Retinal pigment epithelial cell (primary cell): Measurements from ENCODE around the gene MAU2.

Experiments
- DNase-seq: peaks from one replicate; pipeline ENCODE4 v3.0.0-alpha.2; 2010; ENCODE audit warnings: low read depth
- H3K4me3 ChIP-seq: 2 replicates; pipeline ENCODE4 v1.5.1; 2011; ENCODE audit warnings: mild to moderate bottlenecking, low read length, control low read depth, moderate library complexity
- TF ChIP-seq, protein P1 (sequence below): conservative IDR thresholded peaks from 2 replicates; pipeline ENCODE4 v1.5.1; 2011; ENCODE audit warnings: low read depth, low read length, control low read depth, inconsistent platforms

Gene MAU2

DNA sequence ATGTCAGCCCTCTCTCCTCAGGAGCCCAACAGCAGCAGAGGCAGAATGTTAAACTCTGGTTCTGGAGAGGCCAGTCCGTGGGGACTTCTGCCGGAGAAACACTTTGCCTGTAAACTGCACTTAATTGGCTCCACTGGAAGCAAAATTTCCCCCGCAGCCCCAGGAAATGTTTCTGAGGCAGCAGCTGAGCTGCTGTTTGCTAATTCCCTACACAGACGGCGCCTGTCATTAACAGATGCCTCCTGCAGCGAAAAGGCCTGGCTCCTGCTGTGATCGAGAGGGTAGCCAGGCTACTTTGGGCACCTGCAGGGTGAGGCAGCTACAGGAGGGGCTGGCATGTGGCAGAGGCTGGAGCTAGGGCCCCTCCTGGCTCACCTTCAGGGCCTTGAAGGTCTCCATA lies 42.3 kb upstream of the MAU2 start:
- H3K4me3 ChIP-seq = no peak overlapping the region
- DNase-seq = no peak
- TF ChIP-seq, protein P1, sequence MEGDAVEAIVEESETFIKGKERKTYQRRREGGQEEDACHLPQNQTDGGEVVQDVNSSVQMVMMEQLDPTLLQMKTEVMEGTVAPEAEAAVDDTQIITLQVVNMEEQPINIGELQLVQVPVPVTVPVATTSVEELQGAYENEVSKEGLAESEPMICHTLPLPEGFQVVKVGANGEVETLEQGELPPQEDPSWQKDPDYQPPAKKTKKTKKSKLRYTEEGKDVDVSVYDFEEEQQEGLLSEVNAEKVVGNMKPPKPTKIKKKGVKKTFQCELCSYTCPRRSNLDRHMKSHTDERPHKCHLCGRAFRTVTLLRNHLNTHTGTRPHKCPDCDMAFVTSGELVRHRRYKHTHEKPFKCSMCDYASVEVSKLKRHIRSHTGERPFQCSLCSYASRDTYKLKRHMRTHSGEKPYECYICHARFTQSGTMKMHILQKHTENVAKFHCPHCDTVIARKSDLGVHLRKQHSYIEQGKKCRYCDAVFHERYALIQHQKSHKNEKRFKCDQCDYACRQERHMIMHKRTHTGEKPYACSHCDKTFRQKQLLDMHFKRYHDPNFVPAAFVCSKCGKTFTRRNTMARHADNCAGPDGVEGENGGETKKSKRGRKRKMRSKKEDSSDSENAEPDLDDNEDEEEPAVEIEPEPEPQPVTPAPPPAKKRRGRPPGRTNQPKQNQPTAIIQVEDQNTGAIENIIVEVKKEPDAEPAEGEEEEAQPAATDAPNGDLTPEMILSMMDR = no peak

GRCh38 chr19:19279062-19279612 lies 41.5 kb upstream of the MAU2 start:
- H3K4me3 ChIP-seq = no peak overlapping the region
- TF ChIP-seq, protein P1 = no peak
- no peak for DNase-seq

- TF ChIP-seq, protein P1 = no peak
- no peak for DNase-seq
- H3K4me3 ChIP-seq = no peak overlapping the region
These were observed 40.8 kb upstream of the MAU2 start for GRCh38 chr19:19279853-19280252.

- TF ChIP-seq, protein P1 = no peak
- DNase-seq = no peak
- H3K4me3 ChIP-seq = no peak overlapping the region
These were observed 40.1 kb upstream of the MAU2 start for GRCh38 chr19:19280561-19280960.

DNA sequence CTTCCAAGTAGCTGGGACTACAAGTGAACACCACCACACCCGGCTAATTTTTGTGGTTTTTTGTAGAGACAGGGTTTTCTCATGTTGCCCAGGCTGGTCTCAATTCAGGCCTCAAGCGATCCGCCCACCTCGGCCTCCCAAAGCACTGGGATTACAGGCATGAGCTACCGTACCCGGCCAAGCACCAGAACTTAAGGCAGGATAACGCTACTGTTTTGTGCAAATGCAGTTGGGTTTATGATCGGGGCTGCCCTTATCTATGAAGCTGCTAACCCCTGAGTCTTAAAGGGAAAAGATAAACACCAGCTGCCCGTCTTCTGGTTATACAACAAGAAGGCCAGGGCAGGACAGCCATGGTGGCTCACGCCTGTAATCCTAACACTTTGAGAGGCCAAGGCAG lies 34.9 kb upstream of the MAU2 start:
- TF ChIP-seq, protein P1 = no peak
- H3K4me3 ChIP-seq = no peak overlapping the region
- no peak for DNase-seq

- H3K4me3 ChIP-seq = no peak overlapping the region
- TF ChIP-seq, protein P1 = no peak
- DNase-seq = no peak
These were observed 28.0 kb upstream of the MAU2 start for GRCh38 chr19:19292607-19293006.

DNA sequence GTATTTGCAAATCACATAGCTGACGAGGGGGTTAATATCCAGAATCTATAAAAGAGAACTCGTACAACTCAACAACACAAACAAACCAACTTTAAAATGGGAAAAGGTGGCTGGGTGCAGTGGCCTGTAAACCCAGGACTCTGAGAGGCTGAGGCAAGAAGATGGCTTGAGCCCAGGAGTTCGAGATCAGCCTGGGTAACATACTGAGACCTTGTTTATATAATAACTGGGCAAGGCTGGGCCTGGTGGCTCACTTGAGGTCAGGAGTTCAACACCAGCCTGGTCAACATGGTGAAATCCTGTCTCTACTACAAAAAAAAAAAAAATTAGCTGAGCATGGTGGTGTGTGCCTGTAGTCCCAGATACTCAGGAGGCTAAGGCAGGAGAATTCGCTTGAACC lies 25.7 kb upstream of the MAU2 start:
- no peak overlapping the region for H3K4me3 ChIP-seq
- TF ChIP-seq, protein P1 = no peak
- no peak for DNase-seq
